22Rv1 (cell line): Measurements from ENCODE around the gene DOK3.

Experiments used
- H3K27ac ChIP-seq: fragments of 450-650 bp; 2 replicates; pipeline ENCODE4 v1.5.1; 2017
- ZFX ChIP-seq: fragments of 450-650 bp; IDR thresholded peaks from 2 replicates; pipeline ENCODE4 v1.6.1; 2017; ENCODE audit warnings: antibody characterized with exemption, borderline replicate concordance
- TF ChIP-seq, protein P1 (sequence below): fragments of 450-650 bp; IDR thresholded peaks from 2 replicates; pipeline ENCODE4 v1.5.1; 2017; ENCODE audit warnings: mild to moderate bottlenecking

DOK3 gene

DNA sequence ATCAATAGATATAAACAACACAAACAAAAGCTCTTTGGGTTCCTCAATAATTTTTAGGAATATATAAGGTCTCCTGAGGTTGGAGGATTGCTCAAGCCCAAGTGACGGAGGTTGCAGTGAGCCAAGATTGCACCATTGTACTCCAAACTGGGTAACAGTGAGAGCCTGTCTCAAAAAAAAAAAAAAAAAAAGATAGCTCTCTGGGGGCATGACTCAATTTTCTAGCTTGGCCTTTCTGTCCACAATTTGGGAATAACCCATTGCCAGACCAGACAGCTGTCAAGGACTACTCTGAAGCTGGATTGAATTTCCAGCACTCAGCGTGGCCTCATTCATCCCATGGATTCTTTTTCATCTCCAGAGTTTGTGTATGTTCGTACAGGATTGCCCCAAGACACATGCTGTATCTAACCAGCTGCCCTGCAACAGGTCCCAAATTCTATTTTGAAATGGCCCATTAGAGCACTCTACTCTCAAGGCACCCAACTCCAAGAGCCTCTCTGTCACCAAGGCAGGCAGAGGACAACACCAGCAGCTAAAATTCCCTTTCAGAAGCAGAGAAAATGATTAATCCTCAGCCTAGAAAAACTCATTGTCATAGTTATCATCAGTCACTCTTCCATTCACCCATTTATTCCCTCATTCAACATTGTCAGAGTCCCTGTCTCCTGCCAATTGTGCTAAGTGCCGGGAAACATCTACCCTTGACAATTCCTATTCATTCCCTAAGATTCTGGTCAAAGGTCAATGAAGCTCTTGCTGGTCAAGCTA lies 36.0 kb upstream of the DOK3 start:
- TF ChIP-seq ZFX = no peak
- TF ChIP-seq, protein P1, sequence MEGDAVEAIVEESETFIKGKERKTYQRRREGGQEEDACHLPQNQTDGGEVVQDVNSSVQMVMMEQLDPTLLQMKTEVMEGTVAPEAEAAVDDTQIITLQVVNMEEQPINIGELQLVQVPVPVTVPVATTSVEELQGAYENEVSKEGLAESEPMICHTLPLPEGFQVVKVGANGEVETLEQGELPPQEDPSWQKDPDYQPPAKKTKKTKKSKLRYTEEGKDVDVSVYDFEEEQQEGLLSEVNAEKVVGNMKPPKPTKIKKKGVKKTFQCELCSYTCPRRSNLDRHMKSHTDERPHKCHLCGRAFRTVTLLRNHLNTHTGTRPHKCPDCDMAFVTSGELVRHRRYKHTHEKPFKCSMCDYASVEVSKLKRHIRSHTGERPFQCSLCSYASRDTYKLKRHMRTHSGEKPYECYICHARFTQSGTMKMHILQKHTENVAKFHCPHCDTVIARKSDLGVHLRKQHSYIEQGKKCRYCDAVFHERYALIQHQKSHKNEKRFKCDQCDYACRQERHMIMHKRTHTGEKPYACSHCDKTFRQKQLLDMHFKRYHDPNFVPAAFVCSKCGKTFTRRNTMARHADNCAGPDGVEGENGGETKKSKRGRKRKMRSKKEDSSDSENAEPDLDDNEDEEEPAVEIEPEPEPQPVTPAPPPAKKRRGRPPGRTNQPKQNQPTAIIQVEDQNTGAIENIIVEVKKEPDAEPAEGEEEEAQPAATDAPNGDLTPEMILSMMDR = no peak
- no peak overlapping the region for H3K27ac ChIP-seq

DNA sequence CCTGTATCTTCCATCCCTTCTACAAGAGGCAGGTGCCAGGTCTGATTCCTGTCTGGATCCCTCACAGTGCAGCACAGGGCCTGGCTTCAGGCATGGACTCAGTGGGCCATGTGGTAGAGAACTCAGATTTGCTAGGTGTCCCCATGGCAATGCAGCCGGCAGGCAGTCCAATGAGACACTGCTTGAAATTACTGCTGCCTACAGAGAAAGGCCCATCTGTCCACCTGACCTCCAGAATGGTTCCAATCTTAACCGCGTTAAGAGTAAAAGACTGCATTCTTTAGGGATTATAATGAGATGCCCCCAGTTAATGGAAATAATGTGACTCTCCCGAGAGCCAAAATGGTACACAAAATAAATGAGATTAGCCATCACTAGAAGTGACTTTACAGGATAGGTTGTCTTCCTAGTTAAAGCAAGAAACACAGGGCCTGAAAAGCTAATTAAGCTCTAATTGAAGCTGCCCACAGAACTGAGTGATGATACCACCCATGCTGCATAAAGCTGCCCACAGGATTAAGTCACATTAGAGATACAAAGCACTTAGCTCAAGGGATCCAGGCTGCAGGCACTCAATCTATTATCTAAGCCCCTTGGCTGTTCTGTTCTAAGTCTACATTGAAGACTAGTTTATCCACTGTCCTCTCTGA lies 33.3 kb upstream of the DOK3 start:
- H3K27ac ChIP-seq = no peak overlapping the region
- TF ChIP-seq, protein P1 = no peak
- no peak for TF ChIP-seq ZFX

DNA sequence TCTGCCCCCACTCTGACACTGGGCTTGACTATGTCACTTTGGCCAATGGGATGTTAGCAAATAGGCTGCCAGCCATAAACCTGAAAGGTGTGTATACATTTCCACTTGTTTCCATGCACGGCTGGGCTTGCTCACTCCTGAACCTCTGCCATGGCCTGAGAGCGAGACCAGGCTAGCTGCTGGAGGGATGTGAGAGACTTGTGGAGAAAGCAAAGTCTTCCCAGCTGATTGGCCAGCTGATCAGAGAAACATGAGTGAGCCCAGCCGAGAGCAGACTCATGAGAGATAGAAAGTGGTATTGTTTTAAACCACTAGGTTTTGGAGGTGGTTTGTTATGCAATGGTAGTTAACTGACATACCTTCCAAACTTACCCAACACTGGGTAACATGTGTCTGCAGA lies 30.8 kb upstream of the DOK3 start:
- no peak for TF ChIP-seq ZFX
- H3K27ac ChIP-seq = no peak overlapping the region; the same call in 1 of the 2 replicates

DNA sequence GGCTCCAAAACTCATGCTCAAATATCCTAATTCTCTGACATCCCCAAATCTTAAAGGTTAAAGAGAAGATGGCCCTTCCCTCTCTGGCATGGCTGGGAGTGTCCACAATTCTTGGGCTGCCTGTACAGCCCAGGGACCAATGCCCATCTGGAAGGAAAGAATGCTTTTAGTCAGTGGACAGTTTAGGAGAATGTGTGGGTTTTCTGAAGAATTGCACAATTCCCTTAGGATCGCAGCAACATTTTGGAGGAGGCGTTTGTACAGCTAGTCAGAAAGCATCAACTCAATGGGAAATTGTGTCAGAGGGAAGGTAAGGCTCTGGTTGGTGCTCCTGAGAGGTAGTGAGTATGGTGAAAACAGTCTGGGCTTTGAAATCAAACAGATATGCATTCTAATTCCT lies 29.8 kb upstream of the DOK3 start:
- H3K27ac ChIP-seq = no peak overlapping the region
- TF ChIP-seq, protein P1 = no peak
- TF ChIP-seq ZFX = no peak

DNA sequence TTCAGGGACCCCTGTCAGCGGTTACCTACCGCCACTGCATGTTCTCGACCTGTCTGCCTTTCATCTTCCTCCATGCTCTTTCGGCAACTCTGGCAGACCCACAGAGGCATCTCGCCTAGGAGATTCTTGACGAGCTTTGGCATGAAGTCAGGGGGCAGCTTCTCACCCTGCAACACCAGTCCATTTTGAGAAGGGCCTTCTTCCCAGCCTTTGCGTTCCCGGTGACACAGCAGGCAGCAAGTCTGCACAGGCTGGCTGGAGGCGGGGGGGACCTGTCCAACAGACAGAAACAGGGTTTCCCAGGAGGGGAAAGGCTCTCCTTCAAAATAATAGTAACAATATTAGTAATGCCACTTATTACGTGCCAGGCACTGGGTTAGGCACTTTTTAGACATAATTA lies 29.2 kb upstream of the DOK3 start:
- no peak overlapping the region for H3K27ac ChIP-seq
- no peak for TF ChIP-seq ZFX
- TF ChIP-seq, protein P1 = no peak

DNA sequence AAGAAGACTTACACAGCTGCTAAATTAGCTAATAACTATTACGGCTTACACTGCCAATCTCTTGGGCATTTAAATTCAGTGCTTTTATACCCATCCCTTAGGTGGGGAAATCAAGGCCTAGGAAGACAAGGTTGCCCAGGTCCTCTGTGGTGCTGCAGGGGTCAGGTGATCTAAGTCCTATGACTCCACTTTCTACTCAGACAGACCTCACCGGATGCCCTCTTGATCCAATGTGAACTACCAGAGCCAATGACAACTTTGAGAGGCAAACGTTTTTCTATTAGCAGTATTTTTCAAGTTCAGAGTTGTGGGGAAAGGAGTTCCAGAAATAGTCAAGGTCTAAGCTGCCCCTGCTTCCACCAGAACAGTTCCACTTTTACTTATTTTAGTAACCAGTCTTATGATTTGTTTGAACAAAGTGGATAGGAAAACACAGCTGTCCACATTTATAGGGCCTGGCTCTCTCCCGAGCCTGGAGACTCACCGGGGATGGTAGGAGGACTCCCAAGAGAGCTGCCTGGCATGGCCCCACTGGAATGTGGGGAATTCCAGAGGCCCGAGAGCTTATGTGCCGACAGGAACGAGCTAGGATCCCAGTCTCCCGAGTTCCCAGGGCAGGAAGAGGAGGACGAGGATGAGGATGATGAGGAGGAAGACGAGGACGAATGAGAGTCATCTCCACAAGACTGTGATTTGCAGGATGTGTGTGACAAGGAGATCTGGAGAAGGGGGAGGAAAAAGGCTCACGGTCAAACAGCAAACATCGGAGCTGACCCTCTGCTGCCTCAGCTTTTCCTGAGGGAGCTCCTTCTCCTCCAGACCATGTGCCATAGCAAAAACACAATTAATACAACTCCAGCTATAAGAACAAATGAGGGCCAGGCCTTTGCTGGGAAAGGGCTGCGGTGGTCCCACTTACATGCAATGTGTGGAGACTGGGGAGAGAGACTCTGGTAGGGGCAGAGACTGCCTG lies 28.0 kb upstream of the DOK3 start:
- H3K27ac ChIP-seq = no peak overlapping the region
- TF ChIP-seq ZFX = no peak
- TF ChIP-seq, protein P1 = no peak

DNA sequence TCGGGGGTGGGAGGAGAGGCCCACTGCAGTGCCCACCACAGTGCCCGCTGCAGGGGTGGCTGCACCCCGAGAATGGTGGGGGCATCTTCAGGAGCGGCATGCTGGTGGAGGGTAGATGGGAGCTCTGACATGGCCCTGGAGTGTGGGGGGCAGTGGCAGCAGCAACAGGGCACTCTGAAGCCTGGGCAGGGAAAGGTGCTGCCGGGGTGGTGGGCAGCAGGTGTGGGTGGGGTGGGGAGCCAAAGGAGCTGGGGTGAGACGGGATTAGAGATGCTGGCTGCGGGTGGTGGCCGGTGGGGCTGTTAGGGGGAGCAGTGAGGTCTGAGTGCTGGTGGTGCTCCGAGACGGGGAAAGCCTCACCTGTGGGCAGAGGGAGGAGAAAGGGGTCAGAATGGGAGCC lies 26.8 kb upstream of the DOK3 start:
- TF ChIP-seq ZFX = no peak
- no peak overlapping the region for H3K27ac ChIP-seq
